Mucosa of rectum (tissue), 2 donors: Measurements from ENCODE around the gene LGALS8.

Source experiments
- H3K27ac ChIP-seq, 2 donors: one replicate each; pipeline ENCODE4 v1.7.0; 2013; ENCODE audit warnings: inconsistent platforms in 2 of 2, low read depth in 2 of 2, low read length in 2 of 2
- H3K27me3 ChIP-seq, 2 donors: one replicate each; pipeline ENCODE4 v1.7.0; 2013; ENCODE audit warnings: low read length in 2 of 2; ENCODE audit not compliant: control insufficient read depth in 2 of 2, insufficient read depth in 2 of 2
- H3K36me3 ChIP-seq, 2 donors: one replicate each; pipeline ENCODE4 v1.7.0; 2013; ENCODE audit warnings: low read length in 2 of 2; ENCODE audit not compliant: control insufficient read depth in 2 of 2, insufficient read depth in 2 of 2
- H3K4me1 ChIP-seq, 2 donors: one replicate each; pipeline ENCODE4 v1.7.0; 2013; ENCODE audit warnings: low read length in 2 of 2, mild to moderate bottlenecking in 1 of 2; ENCODE audit not compliant: control insufficient read depth in 2 of 2, insufficient read depth in 2 of 2
- H3K4me3 ChIP-seq, 2 donors: one replicate each; pipeline ENCODE4 v1.7.0; 2013; ENCODE audit warnings: low read length in 2 of 2
- H3K9ac ChIP-seq, 2 donors: one replicate each; pipeline ENCODE4 v1.7.0; 2013; ENCODE audit warnings: low read length in 2 of 2, low read depth in 1 of 2, mild to moderate bottlenecking in 1 of 2
- H3K9me3 ChIP-seq, 2 donors: one replicate each; pipeline ENCODE4 v1.7.0; 2013; ENCODE audit warnings: low read length in 2 of 2; ENCODE audit not compliant: control insufficient read depth in 2 of 2
- donor health status: healthy.
- donor health status: Normal muscosa, but diverticular disease.

LGALS8 gene

GRCh38 chr1:236536540-236536939 is 12.8 kb downstream of the LGALS8 start:
- Histone ChIP-seq H3K9me3 (no peaks in the 10 kb centered on the region), H3K4me1 (peaks cover 0 to 6% of the 10 kb centered on the region in 2 donors), H3K27ac (no peak overlapping the region), H3K9ac (no peak overlapping the region), H3K27me3 (no peaks in the 10 kb centered on the region), H3K4me3 (no peak overlapping the region), H3K36me3 (peaks cover 21 to 50% of the 10 kb centered on the region in 2 donors)

GRCh38 chr1:236540813-236541465 is 17.2 kb downstream of the LGALS8 start:
- H3K9me3 ChIP-seq = no peaks in the 10 kb centered on the region
- H3K4me3 ChIP-seq = no peak overlapping the region
- H3K36me3 ChIP-seq = peaks cover 49 to 74% of the 10 kb centered on the region in 2 donors
- H3K9ac ChIP-seq = no peak overlapping the region
- no peaks in the 10 kb centered on the region for H3K4me1 ChIP-seq
- H3K27ac ChIP-seq = peak overlapping the region in 1 of 2 donors; percentile 3
- H3K27me3 ChIP-seq = no peaks in the 10 kb centered on the region

GRCh38 chr1:236541710-236542109 is 17.9 kb downstream of the LGALS8 start:
- no peaks in the 10 kb centered on the region for H3K27me3 ChIP-seq
- no peak overlapping the region for H3K4me3 ChIP-seq
- no peak overlapping the region for H3K9ac ChIP-seq
- no peaks in the 10 kb centered on the region for H3K9me3 ChIP-seq
- peaks cover 54 to 73% of the 10 kb centered on the region in 2 donors for H3K36me3 ChIP-seq
- no peak overlapping the region for H3K27ac ChIP-seq
- no peaks in the 10 kb centered on the region for H3K4me1 ChIP-seq

- no peaks in the 10 kb centered on the region for H3K9me3 ChIP-seq
- H3K9ac ChIP-seq = no peak overlapping the region
- no peaks in the 10 kb centered on the region for H3K27me3 ChIP-seq
- no peak overlapping the region for H3K27ac ChIP-seq
- H3K4me1 ChIP-seq = no peaks in the 10 kb centered on the region
- H3K4me3 ChIP-seq = no peak overlapping the region
- peaks cover 63 to 82% of the 10 kb centered on the region in 2 donors for H3K36me3 ChIP-seq
These were observed 19.4 kb downstream of the LGALS8 start for GRCh38 chr1:236543065-236543669.

- Histone ChIP-seq H3K4me1 (no peaks in the 10 kb centered on the region), H3K4me3 (no peak overlapping the region), H3K27ac (no peak overlapping the region), H3K9me3 (no peaks in the 10 kb centered on the region), H3K27me3 (no peaks in the 10 kb centered on the region), H3K9ac (no peak overlapping the region), H3K36me3 (peaks cover 72 to 86% of the 10 kb centered on the region in 2 donors)
These were observed 21.9 kb downstream of the LGALS8 start for GRCh38 chr1:236545621-236546169.

GRCh38 chr1:236548452-236548851 is 24.7 kb downstream of the LGALS8 start:
- no peaks in the 10 kb centered on the region for H3K27me3 ChIP-seq
- H3K4me3 ChIP-seq = no peak overlapping the region
- H3K9ac ChIP-seq = no peak overlapping the region
- no peaks in the 10 kb centered on the region for H3K9me3 ChIP-seq
- no peak overlapping the region for H3K27ac ChIP-seq
- no peaks in the 10 kb centered on the region for H3K4me1 ChIP-seq
- peaks cover 76 to 88% of the 10 kb centered on the region in 2 donors for H3K36me3 ChIP-seq

GRCh38 chr1:236550961-236551851 is 27.4 kb downstream of the LGALS8 start:
- Histone ChIP-seq H3K9ac (no peak overlapping the region), H3K9me3 (no peaks in the 10 kb centered on the region), H3K4me3 (no peak overlapping the region), H3K27ac (no peak overlapping the region), H3K4me1 (no peaks in the 10 kb centered on the region), H3K27me3 (no peaks in the 10 kb centered on the region), H3K36me3 (peaks cover 81 to 87% of the 10 kb centered on the region in 2 donors)

GRCh38 chr1:236552096-236552495 is 28.3 kb downstream of the LGALS8 start:
- Histone ChIP-seq H3K9ac (no peak overlapping the region), H3K27ac (no peak overlapping the region), H3K36me3 (peaks cover 81 to 87% of the 10 kb centered on the region in 2 donors), H3K4me1 (no peaks in the 10 kb centered on the region), H3K9me3 (no peaks in the 10 kb centered on the region), H3K27me3 (no peaks in the 10 kb centered on the region), H3K4me3 (no peak overlapping the region)

GRCh38 chr1:236552901-236553300 is 29.1 kb downstream of the LGALS8 start:
- H3K4me3 ChIP-seq = no peak overlapping the region
- H3K9me3 ChIP-seq = no peaks in the 10 kb centered on the region
- H3K36me3 ChIP-seq = peaks cover 77 to 87% of the 10 kb centered on the region in 2 donors
- H3K27ac ChIP-seq = no peak overlapping the region
- H3K27me3 ChIP-seq = no peaks in the 10 kb centered on the region
- H3K9ac ChIP-seq = no peak overlapping the region
- no peaks in the 10 kb centered on the region for H3K4me1 ChIP-seq

GRCh38 chr1:236553370-236553769 is 29.6 kb downstream of the LGALS8 start:
- H3K4me1 ChIP-seq = no peaks in the 10 kb centered on the region
- no peak overlapping the region for H3K4me3 ChIP-seq
- no peak overlapping the region for H3K9ac ChIP-seq
- H3K36me3 ChIP-seq = peaks cover 76 to 87% of the 10 kb centered on the region in 2 donors
- H3K27ac ChIP-seq = no peak overlapping the region
- no peaks in the 10 kb centered on the region for H3K9me3 ChIP-seq
- H3K27me3 ChIP-seq = no peaks in the 10 kb centered on the region
